ENCODE data around the gene IKZF2. TPM values are rescaled to one million over a fixed set of nuclear protein-coding genes. Genes with fewer than 3 reads are reported as not detected.

IKZF2 gene
- total and polyA plus RNA-seq, 3 donors from 2014 or later: 3.0 to 11.4 (median 9.1) TPM

DNA sequence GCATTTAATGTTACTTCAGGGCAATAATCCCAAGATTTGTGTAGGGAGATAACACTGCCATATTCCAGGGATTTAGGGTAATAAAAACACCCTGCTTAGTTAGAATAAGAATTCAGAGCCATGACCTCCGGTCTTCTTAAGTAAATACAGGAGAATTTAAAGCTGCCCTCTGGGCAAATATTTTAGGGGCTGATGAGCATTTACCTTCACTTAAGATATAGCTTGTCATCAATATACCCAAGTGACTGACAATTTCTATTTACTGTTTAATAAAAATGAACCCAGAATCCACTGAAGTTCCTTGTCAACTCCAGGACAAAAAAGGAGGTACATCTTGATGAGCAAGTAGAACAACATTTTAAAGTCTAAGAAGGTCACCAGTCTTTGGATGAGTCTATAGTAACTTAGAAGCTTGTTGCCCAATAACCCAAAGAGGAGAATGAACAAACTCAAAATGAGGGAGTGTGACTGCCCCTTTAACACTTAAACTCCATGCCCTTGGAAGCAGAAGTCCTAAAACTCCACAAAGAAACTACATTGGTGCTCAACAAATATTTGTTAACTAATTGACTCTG is 24.3 kb upstream of the IKZF2 start:
- intact Hi-C loops (cut with DNase I; ENCODE audit: low total_unique reads): no loop called here
- DNase-seq: no peak
- H3K27ac ChIP-seq: no peak overlapping the region
- no peaks in the 10 kb centered on the region for H3K9me3 ChIP-seq
- no peaks in the 10 kb centered on the region for H3K36me3 ChIP-seq (ENCODE audit: low read depth, missing control alignments)
- TF ChIP-seq CTCF (IDR thresholded peaks at IDR 0.05): no peak
- TF ChIP-seq POLR2A (IDR thresholded peaks at IDR 0.05): no peak
- H3K4me1 ChIP-seq: no peaks in the 10 kb centered on the region
- no peaks in the 10 kb centered on the region for H3K27me3 ChIP-seq
- 44 to 68% methylated on average over 1 of the region's 1 CpG for WGBS, 2 donors
- no peak overlapping the region for H3K4me3 ChIP-seq

GRCh38 chr2:213172641-213173040 is 21.2 kb upstream of the IKZF2 start:
- DNase-seq: no peak
- Histone ChIP-seq H3K4me1 (no peaks in the 10 kb centered on the region), H3K4me3 (no peak overlapping the region), H3K27me3 (no peaks in the 10 kb centered on the region), H3K27ac (no peak overlapping the region), H3K36me3 (ENCODE audit: low read depth, missing control alignments) (no peaks in the 10 kb centered on the region), H3K9me3 (no peaks in the 10 kb centered on the region)
- WGBS, 2 donors: 71 to 83% methylated on average over 1 of the region's 1 CpG
- TF ChIP-seq POLR2A (IDR thresholded peaks at IDR 0.05) (no peak), CTCF (IDR thresholded peaks at IDR 0.05) (no peak)
- intact Hi-C loops (cut with DNase I; ENCODE audit: low total_unique reads): no loop called here

DNA sequence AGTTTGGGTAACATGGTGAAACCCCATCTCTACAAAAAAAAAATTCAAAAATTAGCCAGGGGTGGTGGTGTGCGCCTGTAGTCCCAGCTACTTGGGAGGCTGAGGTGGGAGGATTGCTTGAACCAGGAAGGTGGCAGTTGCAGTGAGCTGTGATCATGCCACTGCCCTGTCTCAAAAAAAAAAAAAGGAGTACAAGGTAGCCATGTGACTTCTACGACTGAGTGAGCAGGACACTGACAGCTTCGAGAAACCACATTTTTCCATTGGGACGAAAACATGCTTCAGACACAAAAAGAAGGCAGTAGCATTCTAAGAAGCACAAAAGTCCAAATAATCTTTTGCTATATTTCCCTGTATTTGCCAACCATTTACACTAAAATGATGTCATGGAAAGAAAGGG is 19.7 kb upstream of the IKZF2 start:
- no peak for TF ChIP-seq POLR2A (IDR thresholded peaks at IDR 0.05)
- TF ChIP-seq CTCF (IDR thresholded peaks at IDR 0.05): no peak
- WGBS, 2 donors: 85 to 88% methylated on average over 4 of the region's 4 CpGs
- Histone ChIP-seq H3K9me3 (no peaks in the 10 kb centered on the region), H3K27me3 (no peaks in the 10 kb centered on the region), H3K36me3 (ENCODE audit: low read depth, missing control alignments) (no peaks in the 10 kb centered on the region), H3K4me3 (no peak overlapping the region), H3K27ac (no peak overlapping the region), H3K4me1 (no peaks in the 10 kb centered on the region)
- no peak for DNase-seq
- intact Hi-C loops (cut with DNase I; ENCODE audit: low total_unique reads): no loop called here

- Histone ChIP-seq H3K4me3 (no peak overlapping the region), H3K36me3 (ENCODE audit: low read depth, missing control alignments) (no peaks in the 10 kb centered on the region), H3K27ac (no peak overlapping the region), H3K27me3 (no peaks in the 10 kb centered on the region), H3K4me1 (no peaks in the 10 kb centered on the region), H3K9me3 (no peaks in the 10 kb centered on the region)
- intact Hi-C loops (cut with DNase I; ENCODE audit: low total_unique reads): no loop called here
- TF ChIP-seq CTCF (IDR thresholded peaks at IDR 0.05) (no peak), POLR2A (IDR thresholded peaks at IDR 0.05) (no peak)
- DNase-seq: peak; percentile 21
- WGBS, 2 donors: 75 to 80% methylated on average over 2 of the region's 2 CpGs
Measured at GRCh38 chr2:213167271-213167930, 16.0 kb upstream of the IKZF2 start.

DNA sequence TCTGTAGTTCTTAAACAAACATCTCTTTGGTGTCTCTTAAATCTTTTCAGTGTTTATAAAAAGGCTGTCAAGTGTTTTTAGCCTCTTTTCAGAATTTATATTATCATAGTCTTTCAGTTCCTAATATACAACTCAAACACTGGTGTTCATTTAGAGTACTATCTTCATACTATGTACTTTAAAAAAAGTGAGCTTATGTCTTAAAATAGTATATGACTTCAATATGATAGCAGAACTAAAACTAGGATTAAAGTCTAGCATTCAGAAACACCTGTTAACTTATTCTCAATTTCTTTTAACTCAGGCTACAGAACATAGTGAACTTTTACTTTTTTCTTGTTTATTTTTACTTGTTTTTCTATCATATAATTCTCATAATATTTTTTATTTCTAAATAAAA is 14.7 kb upstream of the IKZF2 start:
- H3K27me3 ChIP-seq: no peaks in the 10 kb centered on the region
- H3K27ac ChIP-seq: no peak overlapping the region
- H3K36me3 ChIP-seq (ENCODE audit: low read depth, missing control alignments): no peaks in the 10 kb centered on the region
- no peaks in the 10 kb centered on the region for H3K9me3 ChIP-seq
- no peaks in the 10 kb centered on the region for H3K4me1 ChIP-seq
- DNase-seq: no peak
- intact Hi-C loops (cut with DNase I; ENCODE audit: low total_unique reads): no loop called here
- no peak for TF ChIP-seq CTCF (IDR thresholded peaks at IDR 0.05)
- no peak for TF ChIP-seq POLR2A (IDR thresholded peaks at IDR 0.05)
- no peak overlapping the region for H3K4me3 ChIP-seq
